K562 (cell line): ENCODE data around the gene CPNE6. TPM values are rescaled to one million over a fixed set of nuclear protein-coding genes. Genes with fewer than 3 reads are reported as not detected.

ENCODE experiments used
- ARID1B ChIP-seq: fragments of 450-650 bp; IDR thresholded peaks from 2 replicates; pipeline ENCODE4 v1.6.1; 2016; ENCODE audit warnings: antibody characterized with exemption, mild to moderate bottlenecking, inconsistent platforms
- CHCHD3 ChIP-seq: fragments of 250-450 bp; sonication (Bioruptor Pico); IDR thresholded peaks from 2 replicates; pipeline ENCODE4 v2.1.2; 2022; ENCODE audit warnings: mild to moderate bottlenecking
- COPS2 ChIP-seq: fragments of 450-650 bp; conservative IDR thresholded peaks from 2 replicates; pipeline ENCODE4 v1.6.1; 2016; ENCODE audit warnings: mild to moderate bottlenecking, moderate library complexity
- E2F8 ChIP-seq: fragments of 450-650 bp; IDR thresholded peaks from 2 replicates; pipeline ENCODE4 v1.7.1; 2018; ENCODE audit warnings: mild to moderate bottlenecking, low read depth; ENCODE audit not compliant: partially characterized antibody
- HLTF ChIP-seq: fragments of 450-650 bp; IDR thresholded peaks from 2 replicates; pipeline ENCODE4 v1.6.1; 2016
- KAT2B ChIP-seq: IDR thresholded peaks from one replicate; pipeline ENCODE4 v1.6.1; 2012; ENCODE audit warnings: low read depth, mild to moderate bottlenecking, control low read depth, inconsistent platforms, low read length, moderate library complexity
- KLF1 ChIP-seq: fragments of 450-650 bp; IDR thresholded peaks from 2 replicates; pipeline ENCODE4 v1.6.1; 2016; ENCODE audit warnings: missing genetic modification characterization, missing compliant biosample characterization
- POLR2AphosphoS5 ChIP-seq: IDR thresholded peaks from 2 replicates; pipeline ENCODE4 v1.6.1; 2011; ENCODE audit warnings: mild to moderate bottlenecking, low read depth, low read length, moderate library complexity; ENCODE audit not compliant: control insufficient read depth, insufficient read depth
- PTBP1 ChIP-seq: fragments of 200-400 bp; formaldehyde crosslinking; IDR thresholded peaks from 2 replicates; pipeline ENCODE4 v1.6.1; 2017; ENCODE audit warnings: low read depth, low read length
- ZNF239 ChIP-seq: fragments of 250-450 bp; sonication (Bioruptor Pico); IDR thresholded peaks from 2 replicates; pipeline ENCODE4 v1.4.0; 2020; ENCODE audit warnings: mild to moderate bottlenecking
- ZNF384 ChIP-seq: IDR thresholded peaks from 2 replicates; pipeline ENCODE4 v1.6.1; 2012; ENCODE audit warnings: low read depth, low read length, improper control_type of control experiment
- polyA plus RNA-seq, 8 experiments: library from polyadenylated mRNA; depleted of rRNA in 4 of 8; stranded (reverse) in 5 of 8; unstranded in 3 of 8; fragments of >200 nt; fragmentation: Nextera tagmentation in 2 of 8; fragmentation: Illumina TruSeq in 1 of 8; extraction: Ambion mirVana in 2 of 8; extraction: Trizol in 1 of 8; gene quantifications; 2 replicates each; pipeline versions ENCODE4 v1.2.1 to v1.2.3, GENCODE V29; 2011 to 2014; ENCODE audit warnings: inconsistent platforms in 1 of 8, missing spikeins in 1 of 8
- total RNA-seq, 7 experiments: library from RNA; depleted of rRNA in 6 of 7; stranded (reverse); fragments of >200 nt in 6 of 7; fragmentation: Illumina TruSeq in 2 of 7; extraction: Trizol in 2 of 7; gene quantifications; 2 replicates each; pipeline versions ENCODE4 v1.2.1 to v1.2.3, GENCODE V29; 2011 to 2021; ENCODE audit warnings: low replicate concordance in 1 of 7
- TF ChIP-seq, protein P1 (sequence below): fragments of 450-650 bp; IDR thresholded peaks from 2 replicates; pipeline ENCODE4 v1.6.1; 2016; ENCODE audit warnings: low read depth

Gene CPNE6
- total and polyA plus RNA-seq, 9 of the 15 experiments (the other 6 are each of a cell fraction or from before 2014, with no cell fraction given) = not detected

DNA sequence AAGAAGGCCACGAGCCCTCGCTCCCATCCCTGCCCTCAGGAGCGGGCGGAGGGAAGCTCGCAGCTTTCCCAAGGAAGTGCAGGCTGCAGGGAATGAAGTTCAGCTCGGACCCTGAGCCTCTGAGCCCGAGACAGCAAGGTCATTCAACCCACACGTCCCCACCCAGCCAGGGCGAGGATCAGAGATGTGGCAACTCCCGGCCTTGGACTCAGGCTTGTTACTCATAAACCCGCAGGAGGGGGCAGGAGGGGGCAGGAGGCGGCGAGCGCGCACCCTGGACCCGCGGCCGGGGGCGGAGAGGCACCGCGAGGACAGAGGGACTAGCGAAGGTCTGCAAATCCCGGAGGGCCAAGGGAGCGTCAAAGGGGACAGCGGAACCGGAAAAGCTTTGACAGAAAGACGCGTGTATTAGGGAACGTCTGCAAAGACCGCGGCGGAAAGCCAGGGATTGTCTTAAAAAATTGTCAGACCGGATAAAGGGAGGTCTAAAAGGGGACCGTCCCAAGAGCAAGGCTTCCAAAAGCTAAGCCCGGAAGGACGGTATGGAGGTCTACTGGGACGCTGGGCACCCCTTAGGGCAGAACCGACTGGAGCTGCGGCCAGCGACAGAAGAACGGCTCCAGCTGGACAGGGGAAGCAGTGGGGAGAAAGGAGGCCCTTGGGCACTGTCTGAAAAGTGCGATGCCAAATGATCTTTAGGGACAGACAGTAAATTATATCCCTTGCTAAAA lies 42.6 kb downstream of the CPNE6 start (continued):
- TF ChIP-seq, protein P1, sequence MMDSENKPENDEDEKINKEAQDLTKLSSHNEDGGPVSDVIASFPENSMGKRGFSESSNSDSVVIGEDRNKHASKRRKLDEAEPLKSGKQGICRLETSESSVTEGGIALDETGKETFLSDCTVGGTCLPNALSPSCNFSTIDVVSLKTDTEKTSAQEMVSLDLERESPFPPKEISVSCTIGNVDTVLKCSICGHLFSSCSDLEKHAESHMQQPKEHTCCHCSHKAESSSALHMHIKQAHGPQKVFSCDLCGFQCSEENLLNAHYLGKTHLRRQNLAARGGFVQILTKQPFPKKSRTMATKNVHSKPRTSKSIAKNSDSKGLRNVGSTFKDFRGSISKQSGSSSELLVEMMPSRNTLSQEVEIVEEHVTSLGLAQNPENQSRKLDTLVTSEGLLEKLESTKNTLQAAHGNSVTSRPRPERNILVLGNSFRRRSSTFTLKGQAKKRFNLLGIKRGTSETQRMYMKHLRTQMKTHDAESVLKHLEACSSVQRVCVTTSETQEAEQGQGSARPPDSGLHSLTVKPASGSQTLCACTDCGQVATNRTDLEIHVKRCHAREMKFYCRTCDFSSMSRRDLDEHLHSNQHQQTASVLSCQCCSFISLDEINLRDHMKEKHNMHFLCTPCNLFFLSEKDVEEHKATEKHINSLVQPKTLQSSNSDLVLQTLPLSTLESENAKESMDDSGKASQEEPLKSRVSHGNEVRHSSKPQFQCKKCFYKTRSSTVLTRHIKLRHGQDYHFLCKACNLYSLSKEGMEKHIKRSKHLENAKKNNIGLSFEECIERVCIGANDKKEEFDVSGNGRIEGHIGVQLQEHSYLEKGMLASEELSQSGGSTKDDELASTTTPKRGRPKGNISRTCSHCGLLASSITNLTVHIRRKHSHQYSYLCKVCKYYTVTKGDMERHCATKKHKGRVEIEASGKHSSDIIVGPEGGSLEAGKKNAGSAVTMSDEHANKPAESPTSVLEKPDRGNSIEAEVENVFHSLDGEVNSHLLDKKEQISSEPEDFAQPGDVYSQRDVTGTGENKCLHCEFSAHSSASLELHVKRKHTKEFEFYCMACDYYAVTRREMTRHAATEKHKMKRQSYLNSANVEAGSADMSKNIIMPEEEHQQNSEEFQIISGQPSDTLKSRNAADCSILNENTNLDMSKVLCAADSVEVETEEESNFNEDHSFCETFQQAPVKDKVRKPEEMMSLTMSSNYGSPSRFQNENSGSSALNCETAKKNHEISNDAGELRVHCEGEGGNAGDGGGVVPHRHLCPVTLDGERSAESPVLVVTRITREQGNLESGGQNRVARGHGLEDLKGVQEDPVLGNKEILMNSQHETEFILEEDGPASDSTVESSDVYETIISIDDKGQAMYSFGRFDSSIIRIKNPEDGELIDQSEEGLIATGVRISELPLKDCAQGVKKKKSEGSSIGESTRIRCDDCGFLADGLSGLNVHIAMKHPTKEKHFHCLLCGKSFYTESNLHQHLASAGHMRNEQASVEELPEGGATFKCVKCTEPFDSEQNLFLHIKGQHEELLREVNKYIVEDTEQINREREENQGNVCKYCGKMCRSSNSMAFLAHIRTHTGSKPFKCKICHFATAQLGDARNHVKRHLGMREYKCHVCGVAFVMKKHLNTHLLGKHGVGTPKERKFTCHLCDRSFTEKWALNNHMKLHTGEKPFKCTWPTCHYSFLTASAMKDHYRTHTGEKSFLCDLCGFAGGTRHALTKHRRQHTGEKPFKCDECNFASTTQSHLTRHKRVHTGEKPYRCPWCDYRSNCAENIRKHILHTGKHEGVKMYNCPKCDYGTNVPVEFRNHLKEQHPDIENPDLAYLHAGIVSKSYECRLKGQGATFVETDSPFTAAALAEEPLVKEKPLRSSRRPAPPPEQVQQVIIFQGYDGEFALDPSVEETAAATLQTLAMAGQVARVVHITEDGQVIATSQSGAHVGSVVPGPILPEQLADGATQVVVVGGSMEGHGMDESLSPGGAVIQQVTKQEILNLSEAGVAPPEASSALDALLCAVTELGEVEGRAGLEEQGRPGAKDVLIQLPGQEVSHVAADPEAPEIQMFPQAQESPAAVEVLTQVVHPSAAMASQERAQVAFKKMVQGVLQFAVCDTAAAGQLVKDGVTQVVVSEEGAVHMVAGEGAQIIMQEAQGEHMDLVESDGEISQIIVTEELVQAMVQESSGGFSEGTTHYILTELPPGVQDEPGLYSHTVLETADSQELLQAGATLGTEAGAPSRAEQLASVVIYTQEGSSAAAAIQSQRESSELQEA = no peak
- TF ChIP-seq PTBP1 = no peak
- 0 out of 2 replicates have a peak, but pooled peaks have one; percentile 21 for TF ChIP-seq ARID1B
- TF ChIP-seq CHCHD3 = no peak
- no peak for TF ChIP-seq ZNF384
- TF ChIP-seq KAT2B = no peak
- TF ChIP-seq ZNF239 = peak; percentile 73
- TF ChIP-seq E2F8 = peak; percentile 36
- no peak for TF ChIP-seq HLTF
- TF ChIP-seq POLR2AphosphoS5 = peak; percentile 50; the same call in 1 of the 2 replicates
- peak; percentile 32; the same call in 1 of the 2 replicates for TF ChIP-seq KLF1 (tag)
- no peak for TF ChIP-seq COPS2
